Measurements from ENCODE around the gene CFD. TPM values are rescaled to one million over a fixed set of nuclear protein-coding genes. Genes with fewer than 3 reads are reported as not detected.
A peak's percentile ranks its signal among the peaks of the same experiment; 100 is the strongest.

Gene CFD
- polyA plus RNA-seq, 1 donor from 2014 or later: 5.3 TPM

DNA sequence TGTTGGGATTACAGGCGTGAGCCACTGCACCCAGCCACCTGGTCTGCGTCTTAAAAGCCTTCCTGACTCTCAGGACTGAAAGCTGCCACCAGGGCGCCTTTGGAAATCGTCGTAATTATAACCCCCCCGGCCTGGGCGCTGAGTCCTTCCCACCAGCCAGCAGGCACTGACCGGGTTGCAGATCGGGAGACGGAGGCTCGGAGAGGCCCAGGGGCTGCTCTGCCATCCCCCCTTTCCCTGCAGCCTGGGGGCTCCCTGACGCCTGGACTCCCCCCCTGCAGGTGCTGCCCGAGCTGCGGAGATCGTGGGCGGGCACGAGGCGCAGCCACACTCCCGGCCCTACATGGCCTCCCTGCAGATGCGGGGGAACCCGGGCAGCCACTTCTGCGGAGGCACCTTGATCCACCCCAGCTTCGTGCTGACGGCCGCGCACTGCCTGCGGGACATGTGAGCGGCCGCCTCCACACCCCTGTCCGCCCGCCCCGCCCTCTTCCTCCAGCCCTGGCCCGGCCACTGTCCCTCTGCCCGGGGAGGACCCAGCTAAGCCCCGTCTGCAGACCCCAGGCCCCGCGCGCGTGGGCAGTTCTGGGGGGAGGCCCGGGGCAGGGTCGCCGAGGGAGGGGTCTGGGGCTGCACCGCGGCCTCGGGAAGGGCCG lies 16.2 kb upstream of the CFD start:
- no peak for TF ChIP-seq TAF1 (IDR thresholded peaks at IDR 0.05; ENCODE audit: low read depth)
- no peak for TF ChIP-seq EP300 (conservative IDR thresholded peaks at IDR 0.05; ENCODE audit: poor library complexity, severe bottlenecking)
- TF ChIP-seq, protein P1, sequence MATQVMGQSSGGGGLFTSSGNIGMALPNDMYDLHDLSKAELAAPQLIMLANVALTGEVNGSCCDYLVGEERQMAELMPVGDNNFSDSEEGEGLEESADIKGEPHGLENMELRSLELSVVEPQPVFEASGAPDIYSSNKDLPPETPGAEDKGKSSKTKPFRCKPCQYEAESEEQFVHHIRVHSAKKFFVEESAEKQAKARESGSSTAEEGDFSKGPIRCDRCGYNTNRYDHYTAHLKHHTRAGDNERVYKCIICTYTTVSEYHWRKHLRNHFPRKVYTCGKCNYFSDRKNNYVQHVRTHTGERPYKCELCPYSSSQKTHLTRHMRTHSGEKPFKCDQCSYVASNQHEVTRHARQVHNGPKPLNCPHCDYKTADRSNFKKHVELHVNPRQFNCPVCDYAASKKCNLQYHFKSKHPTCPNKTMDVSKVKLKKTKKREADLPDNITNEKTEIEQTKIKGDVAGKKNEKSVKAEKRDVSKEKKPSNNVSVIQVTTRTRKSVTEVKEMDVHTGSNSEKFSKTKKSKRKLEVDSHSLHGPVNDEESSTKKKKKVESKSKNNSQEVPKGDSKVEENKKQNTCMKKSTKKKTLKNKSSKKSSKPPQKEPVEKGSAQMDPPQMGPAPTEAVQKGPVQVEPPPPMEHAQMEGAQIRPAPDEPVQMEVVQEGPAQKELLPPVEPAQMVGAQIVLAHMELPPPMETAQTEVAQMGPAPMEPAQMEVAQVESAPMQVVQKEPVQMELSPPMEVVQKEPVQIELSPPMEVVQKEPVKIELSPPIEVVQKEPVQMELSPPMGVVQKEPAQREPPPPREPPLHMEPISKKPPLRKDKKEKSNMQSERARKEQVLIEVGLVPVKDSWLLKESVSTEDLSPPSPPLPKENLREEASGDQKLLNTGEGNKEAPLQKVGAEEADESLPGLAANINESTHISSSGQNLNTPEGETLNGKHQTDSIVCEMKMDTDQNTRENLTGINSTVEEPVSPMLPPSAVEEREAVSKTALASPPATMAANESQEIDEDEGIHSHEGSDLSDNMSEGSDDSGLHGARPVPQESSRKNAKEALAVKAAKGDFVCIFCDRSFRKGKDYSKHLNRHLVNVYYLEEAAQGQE (IDR thresholded peaks at IDR 0.05; ENCODE audit: borderline replicate concordance): no peak
- TF ChIP-seq, protein P2, sequence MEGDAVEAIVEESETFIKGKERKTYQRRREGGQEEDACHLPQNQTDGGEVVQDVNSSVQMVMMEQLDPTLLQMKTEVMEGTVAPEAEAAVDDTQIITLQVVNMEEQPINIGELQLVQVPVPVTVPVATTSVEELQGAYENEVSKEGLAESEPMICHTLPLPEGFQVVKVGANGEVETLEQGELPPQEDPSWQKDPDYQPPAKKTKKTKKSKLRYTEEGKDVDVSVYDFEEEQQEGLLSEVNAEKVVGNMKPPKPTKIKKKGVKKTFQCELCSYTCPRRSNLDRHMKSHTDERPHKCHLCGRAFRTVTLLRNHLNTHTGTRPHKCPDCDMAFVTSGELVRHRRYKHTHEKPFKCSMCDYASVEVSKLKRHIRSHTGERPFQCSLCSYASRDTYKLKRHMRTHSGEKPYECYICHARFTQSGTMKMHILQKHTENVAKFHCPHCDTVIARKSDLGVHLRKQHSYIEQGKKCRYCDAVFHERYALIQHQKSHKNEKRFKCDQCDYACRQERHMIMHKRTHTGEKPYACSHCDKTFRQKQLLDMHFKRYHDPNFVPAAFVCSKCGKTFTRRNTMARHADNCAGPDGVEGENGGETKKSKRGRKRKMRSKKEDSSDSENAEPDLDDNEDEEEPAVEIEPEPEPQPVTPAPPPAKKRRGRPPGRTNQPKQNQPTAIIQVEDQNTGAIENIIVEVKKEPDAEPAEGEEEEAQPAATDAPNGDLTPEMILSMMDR (IDR thresholded peaks at IDR 0.05; ENCODE audit: poor library complexity, severe bottlenecking): no peak
- no peak for TF ChIP-seq SMC3 (conservative IDR thresholded peaks at IDR 0.05; ENCODE audit: poor library complexity)
- no peak for TF ChIP-seq RAD21 (conservative IDR thresholded peaks at IDR 0.05)
- H3K4me2 ChIP-seq (ENCODE audit: low read length): no peak overlapping the region
- H3K9me2 ChIP-seq (ENCODE audit: insufficient read depth, low read length): no peaks in the 10 kb centered on the region
- H3K27ac ChIP-seq (ENCODE audit: low read length): no peak overlapping the region
- H4K20me1 ChIP-seq (ENCODE audit: insufficient read depth): no peaks in the 10 kb centered on the region
- H3K4me3 ChIP-seq (ENCODE audit: low read length): peak overlapping the region; percentile 38
- H3K79me2 ChIP-seq (replicated peaks; ENCODE audit: insufficient read depth, low read length): no peaks in the 10 kb centered on the region
- no peak overlapping the region for H2AFZ ChIP-seq (ENCODE audit: low read depth, low read length)
- H3K9me3 ChIP-seq (ENCODE audit: low read length): no peaks in the 10 kb centered on the region
- H3K36me3 ChIP-seq (ENCODE audit: insufficient read depth, low read length): no peaks in the 10 kb centered on the region
- no peaks in the 10 kb centered on the region for H3F3A ChIP-seq (ENCODE audit: insufficient read depth, low read length, poor library complexity, severe bottlenecking)
- H3K9ac ChIP-seq (ENCODE audit: low read length): peak overlapping the region; percentile 20
- peaks cover 15% of the 10 kb centered on the region for H3K27me3 ChIP-seq (ENCODE audit: insufficient read depth, low read depth, low read length)

- Histone ChIP-seq H3K4me2 (ENCODE audit: low read length) (no peak overlapping the region), H3K27me3 (ENCODE audit: insufficient read depth, low read depth, low read length) (peaks cover 15% of the 10 kb centered on the region), H2AFZ (ENCODE audit: low read depth, low read length) (no peak overlapping the region), H3K9me3 (ENCODE audit: low read length) (no peaks in the 10 kb centered on the region), H3K79me2 (replicated peaks; ENCODE audit: insufficient read depth, low read length) (no peaks in the 10 kb centered on the region), H3K9me2 (ENCODE audit: insufficient read depth, low read length) (no peaks in the 10 kb centered on the region), H3K4me3 (ENCODE audit: low read length) (peak overlapping the region; percentile 38), H4K20me1 (ENCODE audit: insufficient read depth) (no peaks in the 10 kb centered on the region), H3K27ac (ENCODE audit: low read length) (no peak overlapping the region), H3K9ac (ENCODE audit: low read length) (no peak overlapping the region), H3K36me3 (ENCODE audit: insufficient read depth, low read length) (no peaks in the 10 kb centered on the region), H3F3A (ENCODE audit: insufficient read depth, low read length, poor library complexity, severe bottlenecking) (no peaks in the 10 kb centered on the region)
- no peak for TF ChIP-seq SMC3 (conservative IDR thresholded peaks at IDR 0.05; ENCODE audit: poor library complexity)
- TF ChIP-seq POLR2AphosphoS5 (IDR thresholded peaks at IDR 0.05): no peak
- TF ChIP-seq, protein P1 (IDR thresholded peaks at IDR 0.05; ENCODE audit: borderline replicate concordance): no peak
- no peak for TF ChIP-seq EP300 (conservative IDR thresholded peaks at IDR 0.05; ENCODE audit: poor library complexity, severe bottlenecking)
Measured at GRCh38 chr19:843836-844545, 15.5 kb upstream of the CFD start.
